Measurements from ENCODE around the gene GFER.

DNA sequence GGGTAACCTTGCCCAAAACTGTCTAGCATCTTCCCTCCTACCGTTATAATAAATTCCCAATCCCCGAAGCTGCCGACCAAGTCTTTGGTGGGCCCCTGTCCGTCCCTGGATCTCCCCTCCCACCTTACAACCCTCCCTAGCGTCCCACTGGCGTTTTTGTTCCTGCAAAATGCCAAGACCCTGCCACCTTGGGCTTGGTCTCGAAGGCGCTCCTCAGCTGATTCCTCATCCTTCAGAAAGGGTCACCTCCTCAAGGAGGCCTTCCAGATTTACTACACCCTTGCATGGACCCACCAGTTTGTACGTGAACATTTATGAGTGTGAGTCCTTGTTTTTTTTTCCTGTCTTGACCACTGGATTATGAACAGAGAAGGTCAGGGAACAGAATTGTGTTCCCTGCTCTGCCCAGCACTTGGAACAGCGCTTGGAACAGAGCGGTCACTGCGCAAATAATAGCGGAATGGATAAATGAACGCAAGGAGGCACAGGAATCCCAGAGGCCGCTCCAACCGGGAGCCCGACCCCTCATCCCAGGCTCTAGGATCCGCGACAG, 926 bp upstream of the GFER start:
- no peak for TF ChIP-seq PAX5 (IDR thresholded peaks at IDR 0.05; ENCODE audit: insufficient read depth, low read length, severe bottlenecking)
- TF ChIP-seq POLR2AphosphoS5 (IDR thresholded peaks at IDR 0.05; ENCODE audit: low read depth, low read length), result no peak
- TF ChIP-seq TAF1 (IDR thresholded peaks at IDR 0.05; ENCODE audit: low read depth, low read length), result no peak
- no peak for TF ChIP-seq POLR2A (IDR thresholded peaks at IDR 0.05; ENCODE audit: low read depth, low read length)
- TF ChIP-seq POU2F2 (IDR thresholded peaks at IDR 0.05; ENCODE audit: low read depth, low read length), result no peak
- TF ChIP-seq SPI1 (IDR thresholded peaks at IDR 0.05; ENCODE audit: low read depth, low read length), result no peak
